HCT116 (cell line): ENCODE measurements around the gene CALML4. TPM values are rescaled to one million over a fixed set of nuclear protein-coding genes. Genes with fewer than 3 reads are reported as not detected.

ENCODE experiments used
- ATAC-seq: fragments of 200-7000 bp; cut with Tn5 transposase; 2 replicates; pipeline ENCODE4 v1.9.1; 2020; ENCODE audit warnings: mild to moderate bottlenecking, moderate library complexity
- BruUV-seq: library from RNA; stranded (reverse); fragments of 400-500 nt; replicated peaks from 2 replicates; lab custom pipeline; 2021; lab: Mats Ljungman, UMichigan
- CTCF ChIA-PET: fragments of 300-600 bp; sonication (Branson Sonifier 250); formaldehyde crosslinking; loops from one replicate; lab custom pipeline; 2021; ENCODE audit warnings: antibody characterized with exemption; lab: Charles Lee
- POLR2A ChIA-PET: fragments of 300-600, 350-600 bp; sonication (Branson Sonifier 250); formaldehyde crosslinking; loops from one replicate; lab custom pipeline; 2021; ENCODE audit warnings: antibody characterized with exemption; lab: Charles Lee
- RAD21 ChIA-PET, 2 experiments: fragments of 300-600 bp; sonication (Branson Sonifier 250); formaldehyde crosslinking; loops; one replicate each; lab custom pipeline; 2023; ENCODE audit warnings: low total read pairs in 2 of 2; ENCODE audit not compliant: uncharacterized antibody in 2 of 2, unreplicated experiment in 2 of 2, low non-redundant PET in 1 of 2; lab: Charles Lee
- DNase-seq: peaks from one replicate; pipeline ENCODE4 v3.0.0-alpha.2; 2010; ENCODE audit warnings: low read depth, low spot score
- H2AFZ ChIP-seq: fragments of 200-600 bp; shearing (Covaris generic), sonication (generic); 2 replicates; pipeline ENCODE4 v1.6.1; 2017; ENCODE audit warnings: low read depth, mixed run types, mixed read lengths, antibody characterized with exemption, low read length; ENCODE audit not compliant: poor library complexity, severe bottlenecking
- H3K27ac ChIP-seq: 2 replicates; pipeline ENCODE4 v1.5.1; 2012; ENCODE audit warnings: low read depth, low read length
- H3K27me3 ChIP-seq: fragments of 200-600 bp; sonication (generic); 2 replicates; pipeline ENCODE4 v1.6.1; 2016; ENCODE audit warnings: mixed run types, low read length, mixed read lengths; ENCODE audit not compliant: insufficient read depth
- H3K36me3 ChIP-seq, 2 experiments: fragments of 200-500 bp in 1 of 2; fragments of 200-600 bp in 1 of 2; sonication (Bioruptor generic) in 1 of 2; sonication (generic) in 1 of 2; 2 replicates each; pipeline versions ENCODE4 v1.5.1 to v1.6.1; 2014 to 2016; ENCODE audit warnings: low read length in 2 of 2, inconsistent platforms in 1 of 2, mixed read lengths in 1 of 2, mixed run types in 1 of 2; ENCODE audit not compliant: insufficient read depth in 2 of 2, control insufficient read depth in 1 of 2
- H3K4me1 ChIP-seq, 2 experiments: fragments of 200-600 bp in 1 of 2; sonication (generic) in 1 of 2; 2 replicates each; pipeline versions ENCODE4 v1.5.1 to v1.6.1; 2012 to 2017; ENCODE audit warnings: low read length in 2 of 2, inconsistent platforms in 1 of 2, mild to moderate bottlenecking in 1 of 2, mixed read lengths in 1 of 2, mixed run types in 1 of 2, moderate library complexity in 1 of 2; ENCODE audit not compliant: insufficient read depth in 2 of 2, control insufficient read depth in 1 of 2
- H3K4me2 ChIP-seq: fragments of 200-600 bp; sonication (generic); 2 replicates; pipeline ENCODE4 v1.6.1; 2017; ENCODE audit warnings: mixed run types, low read length, mixed read lengths
- H3K4me3 ChIP-seq, 2 experiments: fragments of 200-600 bp in 1 of 2; sonication (generic) in 1 of 2; replicated peaks in 1 of 2; 2 replicates each; pipeline ENCODE4 v1.5.1; 2011 to 2016; ENCODE audit warnings: low read length in 2 of 2, control low read depth in 1 of 2, low read depth in 1 of 2, mild to moderate bottlenecking in 1 of 2, mixed read lengths in 1 of 2, mixed run types in 1 of 2
- H3K79me2 ChIP-seq: fragments of 200-600 bp; sonication (generic); 2 replicates; pipeline ENCODE4 v1.6.1; 2017; ENCODE audit warnings: mild to moderate bottlenecking, mixed run types, low read length, moderate library complexity, mixed read lengths; ENCODE audit not compliant: insufficient read depth
- H3K9ac ChIP-seq: fragments of 200-600 bp; sonication (generic); 2 replicates; pipeline ENCODE4 v1.6.1; 2016; ENCODE audit warnings: low read length, mixed read lengths
- H3K9me2 ChIP-seq: fragments of 200-600 bp; sonication (generic), shearing (Covaris generic); 2 replicates; pipeline ENCODE4 v1.6.1; 2017; ENCODE audit warnings: mixed run types, mild to moderate bottlenecking, moderate library complexity; ENCODE audit not compliant: insufficient read depth
- H3K9me3 ChIP-seq, 2 experiments: fragments of 200-500 bp in 1 of 2; fragments of 200-600 bp in 1 of 2; sonication (Bioruptor generic) in 1 of 2; sonication (generic) in 1 of 2; 2 replicates each; pipeline ENCODE4 v1.6.1; 2014 to 2017; ENCODE audit warnings: low read length in 2 of 2, mixed read lengths in 2 of 2, inconsistent platforms in 1 of 2, low read depth in 1 of 2, mild to moderate bottlenecking in 1 of 2, mixed run types in 1 of 2, moderate library complexity in 1 of 2; ENCODE audit not compliant: control insufficient read depth in 1 of 2, insufficient read depth in 1 of 2
- H4K20me1 ChIP-seq: fragments of 200-600 bp; sonication (generic), shearing (Covaris generic); 2 replicates; pipeline ENCODE4 v1.6.1; 2017; ENCODE audit warnings: mixed run types, mild to moderate bottlenecking, moderate library complexity; ENCODE audit not compliant: insufficient read depth
- ELF1 ChIP-seq: IDR thresholded peaks from 2 replicates; pipeline ENCODE4 v1.6.1; 2012; ENCODE audit warnings: low read depth, borderline replicate concordance
- EZH2 ChIP-seq: fragments of 200-600 bp; sonication (generic); IDR thresholded peaks from 2 replicates; pipeline ENCODE4 v1.6.1; 2017; ENCODE audit warnings: antibody characterized with exemption, mixed run types
- EZH2phosphoT487 ChIP-seq: fragments of 200-600 bp; IDR thresholded peaks from 2 replicates; pipeline ENCODE4 v1.6.1; 2018; ENCODE audit warnings: antibody characterized with exemption, borderline replicate concordance
- POLR2AphosphoS5 ChIP-seq: IDR thresholded peaks from 2 replicates; pipeline ENCODE4 v1.6.1; 2011; ENCODE audit warnings: mild to moderate bottlenecking, low read depth, low read length, moderate library complexity
- RAD21 ChIP-seq: IDR thresholded peaks from 2 replicates; pipeline ENCODE4 v1.6.1; 2012; ENCODE audit warnings: low read depth, mild to moderate bottlenecking
- intact Hi-C: fragments of 100-400 bp; cut with micrococcal nuclease; formaldehyde crosslinking; loops from 2 replicates; pipeline ENCODE4 v1.10.0; 2022
- total RNA-seq: library from RNA; stranded (reverse); gene quantifications from one replicate; pipeline ENCODE4 v1.2.1, GENCODE V29; 2021; ENCODE audit not compliant: unreplicated experiment
- TF ChIP-seq, protein P1 (sequence below): IDR thresholded peaks from 2 replicates; pipeline ENCODE4 v1.6.1; 2012; ENCODE audit warnings: low read depth
- TF ChIP-seq, protein P2 (sequence below), 3 experiments: fragments of 200-600 bp in 1 of 3; sonication (generic) in 1 of 3; IDR thresholded peaks in 2 of 3; conservative IDR thresholded peaks in 1 of 3; 2 replicates each; pipeline ENCODE4 v1.5.1; 2012 to 2017; ENCODE audit warnings: low read depth in 2 of 3, low read length in 2 of 3, antibody characterized with exemption in 1 of 3, borderline replicate concordance in 1 of 3, control low read depth in 1 of 3, mild to moderate bottlenecking in 1 of 3, mixed read lengths in 1 of 3, mixed run types in 1 of 3, moderate library complexity in 1 of 3; ENCODE audit not compliant: insufficient read depth in 1 of 3

CALML4 gene
- total RNA-seq, 1 experiment from 2014 or later = 8.5 TPM

DNA sequence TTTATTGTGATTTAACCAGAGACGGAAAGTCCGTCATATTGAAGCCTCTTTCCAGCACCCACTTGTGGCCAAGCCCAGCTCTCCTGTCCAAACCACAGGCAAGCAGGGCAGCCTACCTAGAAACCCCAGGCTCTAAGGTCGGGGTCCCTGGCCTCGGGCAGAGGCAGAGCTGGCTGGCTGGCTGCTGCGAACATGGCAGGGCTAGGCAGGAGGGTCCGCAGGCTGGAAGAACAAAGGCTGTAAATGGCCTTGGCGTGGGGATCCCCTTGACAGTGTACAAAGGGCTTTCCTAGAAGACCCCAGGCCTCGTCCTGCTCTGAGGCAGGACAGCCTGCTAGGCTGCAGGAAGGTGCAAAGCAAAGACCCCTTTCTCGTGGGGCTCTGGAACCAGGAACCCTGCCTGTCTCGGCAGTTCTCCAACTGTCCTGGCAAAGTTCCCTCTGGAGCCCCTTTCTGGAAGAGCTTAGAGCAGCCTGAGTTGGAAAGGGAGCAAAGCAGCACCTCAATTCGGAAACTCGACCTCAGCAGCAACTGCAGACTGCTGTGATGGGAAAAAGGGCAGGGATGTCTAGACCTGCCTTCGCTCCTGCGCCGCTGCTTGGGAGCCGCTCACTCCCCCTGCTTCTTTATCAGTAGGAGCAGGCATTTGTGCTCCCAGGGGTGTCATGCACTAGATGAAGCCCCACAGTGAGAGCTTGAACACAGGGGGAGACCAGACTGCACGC lies 8.5 kb downstream of the CALML4 start:
- ChIA-PET RAD21 (no interaction called here), CTCF (no interaction called here), POLR2A (no interaction called here)
- Histone ChIP-seq H3K36me3 (peaks cover 2 to 16% of the 10 kb centered on the region in 2 experiments; a peak in 2 of 4 replicates), H3K9me3 (no peaks in the 10 kb centered on the region), H2AFZ (no peak overlapping the region), H3K9me2 (no peaks in the 10 kb centered on the region), H3K27ac (no peak overlapping the region), H3K4me3 (no peak overlapping the region), H3K79me2 (peaks cover 11% of the 10 kb centered on the region; the same call in 1 of the 2 replicates), H3K9ac (no peak overlapping the region), H3K27me3 (no peaks in the 10 kb centered on the region), H3K4me2 (no peak overlapping the region), H4K20me1 (no peaks in the 10 kb centered on the region), H3K4me1 (no peaks in the 10 kb centered on the region)
- DNase-seq (no peak), ATAC-seq (no peak)
- intact Hi-C loops = no loop called here
- no TSS peak for BruUV-seq
- no peak for TF ChIP-seq EZH2
- 0 out of 2 replicates have a peak, but pooled peaks have one; percentile 5 for TF ChIP-seq POLR2AphosphoS5
- TF ChIP-seq, protein P1, sequence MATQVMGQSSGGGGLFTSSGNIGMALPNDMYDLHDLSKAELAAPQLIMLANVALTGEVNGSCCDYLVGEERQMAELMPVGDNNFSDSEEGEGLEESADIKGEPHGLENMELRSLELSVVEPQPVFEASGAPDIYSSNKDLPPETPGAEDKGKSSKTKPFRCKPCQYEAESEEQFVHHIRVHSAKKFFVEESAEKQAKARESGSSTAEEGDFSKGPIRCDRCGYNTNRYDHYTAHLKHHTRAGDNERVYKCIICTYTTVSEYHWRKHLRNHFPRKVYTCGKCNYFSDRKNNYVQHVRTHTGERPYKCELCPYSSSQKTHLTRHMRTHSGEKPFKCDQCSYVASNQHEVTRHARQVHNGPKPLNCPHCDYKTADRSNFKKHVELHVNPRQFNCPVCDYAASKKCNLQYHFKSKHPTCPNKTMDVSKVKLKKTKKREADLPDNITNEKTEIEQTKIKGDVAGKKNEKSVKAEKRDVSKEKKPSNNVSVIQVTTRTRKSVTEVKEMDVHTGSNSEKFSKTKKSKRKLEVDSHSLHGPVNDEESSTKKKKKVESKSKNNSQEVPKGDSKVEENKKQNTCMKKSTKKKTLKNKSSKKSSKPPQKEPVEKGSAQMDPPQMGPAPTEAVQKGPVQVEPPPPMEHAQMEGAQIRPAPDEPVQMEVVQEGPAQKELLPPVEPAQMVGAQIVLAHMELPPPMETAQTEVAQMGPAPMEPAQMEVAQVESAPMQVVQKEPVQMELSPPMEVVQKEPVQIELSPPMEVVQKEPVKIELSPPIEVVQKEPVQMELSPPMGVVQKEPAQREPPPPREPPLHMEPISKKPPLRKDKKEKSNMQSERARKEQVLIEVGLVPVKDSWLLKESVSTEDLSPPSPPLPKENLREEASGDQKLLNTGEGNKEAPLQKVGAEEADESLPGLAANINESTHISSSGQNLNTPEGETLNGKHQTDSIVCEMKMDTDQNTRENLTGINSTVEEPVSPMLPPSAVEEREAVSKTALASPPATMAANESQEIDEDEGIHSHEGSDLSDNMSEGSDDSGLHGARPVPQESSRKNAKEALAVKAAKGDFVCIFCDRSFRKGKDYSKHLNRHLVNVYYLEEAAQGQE = no peak
- TF ChIP-seq, protein P2, sequence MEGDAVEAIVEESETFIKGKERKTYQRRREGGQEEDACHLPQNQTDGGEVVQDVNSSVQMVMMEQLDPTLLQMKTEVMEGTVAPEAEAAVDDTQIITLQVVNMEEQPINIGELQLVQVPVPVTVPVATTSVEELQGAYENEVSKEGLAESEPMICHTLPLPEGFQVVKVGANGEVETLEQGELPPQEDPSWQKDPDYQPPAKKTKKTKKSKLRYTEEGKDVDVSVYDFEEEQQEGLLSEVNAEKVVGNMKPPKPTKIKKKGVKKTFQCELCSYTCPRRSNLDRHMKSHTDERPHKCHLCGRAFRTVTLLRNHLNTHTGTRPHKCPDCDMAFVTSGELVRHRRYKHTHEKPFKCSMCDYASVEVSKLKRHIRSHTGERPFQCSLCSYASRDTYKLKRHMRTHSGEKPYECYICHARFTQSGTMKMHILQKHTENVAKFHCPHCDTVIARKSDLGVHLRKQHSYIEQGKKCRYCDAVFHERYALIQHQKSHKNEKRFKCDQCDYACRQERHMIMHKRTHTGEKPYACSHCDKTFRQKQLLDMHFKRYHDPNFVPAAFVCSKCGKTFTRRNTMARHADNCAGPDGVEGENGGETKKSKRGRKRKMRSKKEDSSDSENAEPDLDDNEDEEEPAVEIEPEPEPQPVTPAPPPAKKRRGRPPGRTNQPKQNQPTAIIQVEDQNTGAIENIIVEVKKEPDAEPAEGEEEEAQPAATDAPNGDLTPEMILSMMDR (IDR thresholded peaks at IDR 0.05 in 2 of 3, conservative IDR thresholded peaks at IDR 0.05 in 1 of 3; ENCODE audit: borderline replicate concordance in 1 of 3, insufficient read depth in 1 of 3, low read depth in 2 of 3, low read length in 2 of 3) = no peak
- TF ChIP-seq RAD21 = no peak
- no peak for TF ChIP-seq EZH2phosphoT487
- TF ChIP-seq ELF1 = no peak
